ENCODE results near the gene KLRC3.
"Not testable (repeated sequence)": the region's sequence is repeated elsewhere in the genome, so short reads cannot be mapped to it uniquely, and the experiment has no call there.

KLRC3 gene

DNA sequence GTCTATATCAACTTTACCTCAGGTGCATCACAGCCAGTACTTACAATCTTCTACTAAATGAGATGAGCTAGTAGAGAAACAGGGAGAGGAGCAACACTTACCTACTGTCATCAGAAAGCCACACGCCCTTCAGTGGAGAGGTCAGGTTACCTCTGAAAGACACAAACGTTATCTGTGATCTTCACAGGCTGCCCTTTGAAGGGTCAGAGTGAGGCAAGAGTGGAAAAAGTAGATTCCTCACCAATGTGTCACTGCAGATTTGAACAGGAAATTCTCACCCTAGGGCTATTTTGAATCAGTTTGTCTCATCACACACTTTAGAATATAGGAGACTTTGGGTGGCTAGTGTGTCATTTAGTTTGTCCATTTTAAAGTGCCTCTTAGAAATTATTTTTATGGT is 17.2 kb upstream of the KLRC3 start:
- not testable (repeated sequence) for H2AK5ac ChIP-seq (ENCODE audit: low read length); H3K18ac ChIP-seq (ENCODE audit: low read length); H3K4me2 ChIP-seq (ENCODE audit: low read length); H3K56ac ChIP-seq (ENCODE audit: low read length); H3K79me1 ChIP-seq (ENCODE audit: low read length); H4K5ac ChIP-seq (ENCODE audit: low read length); H3K4me3 ChIP-seq (ENCODE audit: low read length); H3K79me2 ChIP-seq (ENCODE audit: control insufficient read depth, insufficient read depth, low read length); DNase-seq; H3K4ac ChIP-seq (ENCODE audit: low read depth, low read length); H3K4me1 ChIP-seq (ENCODE audit: control insufficient read depth, low read depth, low read length); H2BK5ac ChIP-seq (ENCODE audit: low read length); H3K27ac ChIP-seq (ENCODE audit: low read depth, low read length); H3K9ac ChIP-seq (ENCODE audit: low read length); H4K8ac ChIP-seq (ENCODE audit: low read depth, low read length); H3K36me3 ChIP-seq (ENCODE audit: control insufficient read depth, insufficient read depth, low read length); H3K23ac ChIP-seq (ENCODE audit: low read length); H3K27me3 ChIP-seq (ENCODE audit: insufficient read depth, low read length, poor library complexity); H2BK120ac ChIP-seq (ENCODE audit: low read depth, low read length); H2BK15ac ChIP-seq (replicated peaks; ENCODE audit: low read depth)
- WGBS (ENCODE audit: extremely low coverage, insufficient coverage, low lambda C conversion rate): no CpG with 5 or more reads among the region's 2 CpGs

DNA sequence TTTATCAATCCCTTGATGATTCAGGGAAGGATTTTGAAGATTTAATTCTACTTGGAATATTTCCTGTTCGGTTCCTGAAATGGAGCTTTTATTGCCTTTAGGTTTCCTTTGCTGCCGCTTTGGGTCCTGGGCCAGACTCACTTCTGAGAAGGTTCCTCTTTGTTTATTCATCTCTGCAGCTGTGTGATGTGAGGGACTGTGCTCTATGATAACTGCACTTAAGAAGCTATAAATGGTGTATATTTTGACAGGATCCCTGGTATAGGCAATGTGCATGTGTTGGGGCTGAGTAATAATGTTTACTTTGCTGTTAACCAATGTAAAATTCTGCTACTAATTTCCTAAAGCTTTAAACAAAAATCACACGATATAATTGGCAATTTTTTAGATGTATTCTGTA is 15.4 kb upstream of the KLRC3 start, which contains the start of gene KLRC2:
TSS of gene KLRC2 (minus strand) at position 195 of the 400 bp plus-strand sequence. CDS start at position 171, 24 bp downstream.
- WGBS (ENCODE audit: extremely low coverage, insufficient coverage, low lambda C conversion rate): no CpG with 5 or more reads among the region's 3 CpGs
- not testable (repeated sequence) for H2BK15ac ChIP-seq (replicated peaks; ENCODE audit: low read depth); H3K27ac ChIP-seq (ENCODE audit: low read depth, low read length); H3K4me1 ChIP-seq (ENCODE audit: control insufficient read depth, low read depth, low read length); H3K4ac ChIP-seq (ENCODE audit: low read depth, low read length); H3K23ac ChIP-seq (ENCODE audit: low read length); H3K4me3 ChIP-seq (ENCODE audit: low read length); H3K18ac ChIP-seq (ENCODE audit: low read length); H4K5ac ChIP-seq (ENCODE audit: low read length); DNase-seq; H2AK5ac ChIP-seq (ENCODE audit: low read length); H3K79me2 ChIP-seq (ENCODE audit: control insufficient read depth, insufficient read depth, low read length); H3K27me3 ChIP-seq (ENCODE audit: insufficient read depth, low read length, poor library complexity); H3K56ac ChIP-seq (ENCODE audit: low read length); H4K8ac ChIP-seq (ENCODE audit: low read depth, low read length); H2BK120ac ChIP-seq (ENCODE audit: low read depth, low read length); H3K9ac ChIP-seq (ENCODE audit: low read length); H3K79me1 ChIP-seq (ENCODE audit: low read length); H2BK5ac ChIP-seq (ENCODE audit: low read length); H3K36me3 ChIP-seq (ENCODE audit: control insufficient read depth, insufficient read depth, low read length); H3K4me2 ChIP-seq (ENCODE audit: low read length)

DNA sequence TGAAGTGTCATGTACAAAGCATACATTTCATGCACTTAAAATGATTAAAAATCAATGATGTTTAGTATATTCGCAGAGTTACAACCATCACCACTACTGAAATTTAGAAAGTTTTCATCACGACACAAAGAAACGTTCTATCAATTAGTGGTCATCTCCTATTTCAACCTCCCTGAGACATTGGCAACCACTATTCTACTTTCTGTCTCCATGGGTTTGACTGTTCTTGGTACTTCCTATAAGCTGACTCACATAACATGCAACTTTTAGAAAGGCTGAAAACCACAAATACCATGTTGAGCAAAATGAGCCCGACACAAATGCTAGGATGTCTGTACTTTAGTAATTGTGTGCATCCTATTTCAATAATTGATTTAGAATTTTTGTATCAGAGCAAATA is 10.2 kb upstream of the KLRC3 start:
- not testable (repeated sequence) for H3K36me3 ChIP-seq (ENCODE audit: control insufficient read depth, insufficient read depth, low read length); H2AK5ac ChIP-seq (ENCODE audit: low read length); H3K79me1 ChIP-seq (ENCODE audit: low read length); H3K4me2 ChIP-seq (ENCODE audit: low read length); H3K9ac ChIP-seq (ENCODE audit: low read length); H2BK15ac ChIP-seq (replicated peaks; ENCODE audit: low read depth); DNase-seq; H3K27me3 ChIP-seq (ENCODE audit: insufficient read depth, low read length, poor library complexity); H4K8ac ChIP-seq (ENCODE audit: low read depth, low read length); H4K5ac ChIP-seq (ENCODE audit: low read length); H2BK5ac ChIP-seq (ENCODE audit: low read length); H3K79me2 ChIP-seq (ENCODE audit: control insufficient read depth, insufficient read depth, low read length); H3K4me3 ChIP-seq (ENCODE audit: low read length); H3K56ac ChIP-seq (ENCODE audit: low read length); H3K4me1 ChIP-seq (ENCODE audit: control insufficient read depth, low read depth, low read length); H3K23ac ChIP-seq (ENCODE audit: low read length); H3K27ac ChIP-seq (ENCODE audit: low read depth, low read length); H3K4ac ChIP-seq (ENCODE audit: low read depth, low read length); H3K18ac ChIP-seq (ENCODE audit: low read length); H2BK120ac ChIP-seq (ENCODE audit: low read depth, low read length)
- no CpG with 5 or more reads among the region's 4 CpGs for WGBS (ENCODE audit: extremely low coverage, insufficient coverage, low lambda C conversion rate)

DNA sequence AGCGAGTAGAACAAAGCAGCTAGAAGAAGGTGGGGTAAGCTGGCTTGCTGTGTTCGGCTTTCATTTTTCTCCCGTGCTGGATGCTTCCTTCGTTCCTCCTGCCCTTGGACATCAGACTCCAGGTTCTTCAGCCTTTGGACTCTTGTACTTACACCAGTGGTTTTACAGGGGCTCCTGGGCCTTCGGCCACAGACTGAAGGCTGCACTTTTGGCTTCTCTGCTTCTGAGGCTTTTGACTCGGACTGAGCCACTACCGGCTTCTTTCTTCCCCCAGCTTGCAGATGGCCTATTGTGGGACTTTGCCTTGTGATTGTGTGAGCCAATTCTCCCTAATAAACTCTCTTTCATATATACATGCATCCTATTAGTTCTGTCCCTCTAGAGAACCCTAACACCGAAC is 5.5 kb upstream of the KLRC3 start:
- not testable (repeated sequence) for H4K5ac ChIP-seq (ENCODE audit: low read length); H3K4me1 ChIP-seq (ENCODE audit: control insufficient read depth, low read depth, low read length); H3K18ac ChIP-seq (ENCODE audit: low read length); H3K79me1 ChIP-seq (ENCODE audit: low read length); H3K4ac ChIP-seq (ENCODE audit: low read depth, low read length); H3K79me2 ChIP-seq (ENCODE audit: control insufficient read depth, insufficient read depth, low read length); H2AK5ac ChIP-seq (ENCODE audit: low read length); H3K23ac ChIP-seq (ENCODE audit: low read length); H3K4me2 ChIP-seq (ENCODE audit: low read length); DNase-seq; H2BK15ac ChIP-seq (replicated peaks; ENCODE audit: low read depth); H3K27ac ChIP-seq (ENCODE audit: low read depth, low read length); H4K8ac ChIP-seq (ENCODE audit: low read depth, low read length); H3K56ac ChIP-seq (ENCODE audit: low read length); H3K4me3 ChIP-seq (ENCODE audit: low read length); H2BK120ac ChIP-seq (ENCODE audit: low read depth, low read length); H3K27me3 ChIP-seq (ENCODE audit: insufficient read depth, low read length, poor library complexity); H2BK5ac ChIP-seq (ENCODE audit: low read length); H3K36me3 ChIP-seq (ENCODE audit: control insufficient read depth, insufficient read depth, low read length); H3K9ac ChIP-seq (ENCODE audit: low read length)
- WGBS (ENCODE audit: extremely low coverage, insufficient coverage, low lambda C conversion rate): no CpG with 5 or more reads among the region's 8 CpGs

DNA sequence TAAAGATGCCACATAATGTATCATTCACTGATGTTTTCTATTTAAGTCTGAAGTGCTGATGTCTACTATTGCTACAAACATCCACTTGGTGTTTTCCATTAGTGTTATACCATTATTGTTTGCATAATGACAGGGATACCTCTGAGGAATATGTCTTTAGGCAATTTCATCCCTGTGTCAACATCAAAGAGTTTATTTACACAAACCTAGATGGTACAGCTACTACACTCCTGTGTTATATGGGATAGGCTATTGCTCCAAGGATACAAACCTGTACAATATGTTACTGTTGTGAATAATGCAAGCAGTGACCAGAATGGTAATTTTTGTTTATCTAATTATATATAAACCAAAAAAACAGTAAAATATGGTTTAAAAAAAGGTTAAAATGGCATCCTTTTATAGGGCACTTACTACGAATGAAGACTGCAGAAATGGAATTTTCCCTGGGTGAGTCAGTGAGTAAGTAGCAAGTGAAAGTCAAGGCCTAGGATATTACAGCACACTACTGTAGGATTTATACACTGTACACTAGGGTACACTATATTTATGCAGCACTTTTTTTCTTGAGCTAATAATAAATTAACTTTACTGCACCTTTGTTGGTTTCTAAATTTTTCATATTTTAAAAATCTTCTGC is 4.0 kb upstream of the KLRC3 start:
- not testable (repeated sequence) for H4K5ac ChIP-seq (ENCODE audit: low read length); H3K23ac ChIP-seq (ENCODE audit: low read length); H3K36me3 ChIP-seq (ENCODE audit: control insufficient read depth, insufficient read depth, low read length); H4K8ac ChIP-seq (ENCODE audit: low read depth, low read length); H2BK5ac ChIP-seq (ENCODE audit: low read length); H2AK5ac ChIP-seq (ENCODE audit: low read length); H3K79me1 ChIP-seq (ENCODE audit: low read length); H3K4me2 ChIP-seq (ENCODE audit: low read length); H2BK15ac ChIP-seq (replicated peaks; ENCODE audit: low read depth); H2BK120ac ChIP-seq (ENCODE audit: low read depth, low read length); H3K4ac ChIP-seq (ENCODE audit: low read depth, low read length); H3K4me3 ChIP-seq (ENCODE audit: low read length); H3K4me1 ChIP-seq (ENCODE audit: control insufficient read depth, low read depth, low read length); DNase-seq; H3K27me3 ChIP-seq (ENCODE audit: insufficient read depth, low read length, poor library complexity); H3K18ac ChIP-seq (ENCODE audit: low read length); H3K79me2 ChIP-seq (ENCODE audit: control insufficient read depth, insufficient read depth, low read length); H3K9ac ChIP-seq (ENCODE audit: low read length); H3K27ac ChIP-seq (ENCODE audit: low read depth, low read length); H3K56ac ChIP-seq (ENCODE audit: low read length)
- no CpG with 5 or more reads among the region's 1 CpG for WGBS (ENCODE audit: extremely low coverage, insufficient coverage, low lambda C conversion rate)

DNA sequence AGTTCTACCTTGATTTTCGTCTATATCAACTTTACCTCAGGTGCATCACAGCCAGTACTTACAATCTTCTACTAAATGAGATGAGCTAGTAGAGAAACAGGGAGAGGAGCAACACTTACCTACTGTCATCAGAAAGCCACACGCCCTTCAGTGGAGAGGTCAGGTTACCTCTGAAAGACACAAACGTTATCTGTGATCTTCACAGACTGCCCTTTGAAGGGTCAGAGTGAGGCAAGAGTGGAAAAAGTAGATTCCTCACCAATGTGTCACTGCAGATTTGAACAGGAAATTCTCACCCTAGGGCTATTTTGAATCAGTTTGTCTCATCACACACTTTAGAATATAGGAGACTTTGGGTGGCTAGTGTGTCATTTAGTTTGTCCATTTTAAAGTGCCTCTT is 1.8 kb upstream of the KLRC3 start:
- not testable (repeated sequence) for H2BK15ac ChIP-seq (replicated peaks; ENCODE audit: low read depth); H3K27me3 ChIP-seq (ENCODE audit: insufficient read depth, low read length, poor library complexity); H2BK5ac ChIP-seq (ENCODE audit: low read length); H4K5ac ChIP-seq (ENCODE audit: low read length); H3K4me3 ChIP-seq (ENCODE audit: low read length); H3K4me2 ChIP-seq (ENCODE audit: low read length); H2AK5ac ChIP-seq (ENCODE audit: low read length); DNase-seq; H3K23ac ChIP-seq (ENCODE audit: low read length); H3K79me2 ChIP-seq (ENCODE audit: control insufficient read depth, insufficient read depth, low read length); H3K18ac ChIP-seq (ENCODE audit: low read length); H3K9ac ChIP-seq (ENCODE audit: low read length); H2BK120ac ChIP-seq (ENCODE audit: low read depth, low read length); H4K8ac ChIP-seq (ENCODE audit: low read depth, low read length); H3K79me1 ChIP-seq (ENCODE audit: low read length); H3K36me3 ChIP-seq (ENCODE audit: control insufficient read depth, insufficient read depth, low read length); H3K4ac ChIP-seq (ENCODE audit: low read depth, low read length); H3K56ac ChIP-seq (ENCODE audit: low read length); H3K27ac ChIP-seq (ENCODE audit: low read depth, low read length); H3K4me1 ChIP-seq (ENCODE audit: control insufficient read depth, low read depth, low read length)
- WGBS (ENCODE audit: extremely low coverage, insufficient coverage, low lambda C conversion rate): no CpG with 5 or more reads among the region's 3 CpGs
